Fibroblast of gingiva (primary cell): ENCODE measurements around the gene ARHGEF3.

Experiments used
- DNase-seq: peaks from one replicate; pipeline ENCODE4 v3.0.0-alpha.2; 2011; ENCODE audit warnings: low read depth

The ARHGEF3 gene

GRCh38 chr3:56801662-56802377, at the start of gene ARHGEF3:
ARHGEF3 (minus strand) TSS chr3:56801949; CDS start chr3:56801798, 151 bp downstream.
- peak; percentile 55 for DNase-seq

GRCh38 chr3:56849698-56850097, 47.9 kb upstream of the ARHGEF3 start:
- no peak for DNase-seq

- no peak for DNase-seq
Measured at GRCh38 chr3:56845505-56845904, 43.8 kb upstream of the ARHGEF3 start.

- no peak for DNase-seq
Measured at GRCh38 chr3:56844536-56844935, 42.8 kb upstream of the ARHGEF3 start.

- DNase-seq: no peak
Measured at GRCh38 chr3:56839784-56840715, 38.3 kb upstream of the ARHGEF3 start.

GRCh38 chr3:56838448-56838847, 36.7 kb upstream of the ARHGEF3 start:
- no peak for DNase-seq

- DNase-seq: no peak
Measured at GRCh38 chr3:56837196-56837955, 35.6 kb upstream of the ARHGEF3 start.

GRCh38 chr3:56836276-56837163, 34.8 kb upstream of the ARHGEF3 start:
- DNase-seq: no peak

- DNase-seq: no peak
Measured at GRCh38 chr3:56835650-56836227, 34.0 kb upstream of the ARHGEF3 start.

- no peak for DNase-seq
Measured at GRCh38 chr3:56833536-56833935, 31.8 kb upstream of the ARHGEF3 start.

GRCh38 chr3:56833022-56833421, 31.3 kb upstream of the ARHGEF3 start:
- DNase-seq: no peak

GRCh38 chr3:56831572-56831971, 29.8 kb upstream of the ARHGEF3 start:
- DNase-seq: no peak

- no peak for DNase-seq
Measured at GRCh38 chr3:56830884-56831283, 29.1 kb upstream of the ARHGEF3 start.

GRCh38 chr3:56829533-56829932, 27.8 kb upstream of the ARHGEF3 start:
- DNase-seq: no peak

- DNase-seq: no peak
Measured at GRCh38 chr3:56826831-56827722, 25.3 kb upstream of the ARHGEF3 start.

- peak; percentile 17 for DNase-seq
Measured at GRCh38 chr3:56825567-56826438, 24.1 kb upstream of the ARHGEF3 start.

- DNase-seq: no peak
Measured at GRCh38 chr3:56823984-56824703, 22.4 kb upstream of the ARHGEF3 start.

GRCh38 chr3:56823421-56823926, 21.7 kb upstream of the ARHGEF3 start:
- DNase-seq: no peak
